GM23248 (cell line): ENCODE measurements around the gene PRR5. TPM values are rescaled to one million over a fixed set of nuclear protein-coding genes. Genes with fewer than 3 reads are reported as not detected.
A peak's percentile ranks its signal among the peaks of the same experiment; 100 is the strongest.

ENCODE experiments used
- DNase-seq: peaks from one replicate; pipeline ENCODE4 v3.0.0-alpha.2; 2015
- H2AFZ ChIP-seq: fragments of 200-600 bp; sonication (generic); 2 replicates; pipeline ENCODE4 v1.6.1; 2016; ENCODE audit warnings: antibody characterized with exemption
- H3F3A ChIP-seq: fragments of 200-600 bp; sonication (generic); 2 replicates; pipeline ENCODE4 v1.6.1; 2016; ENCODE audit warnings: mild to moderate bottlenecking, antibody characterized with exemption, mixed run types; ENCODE audit not compliant: insufficient read depth
- H3K27ac ChIP-seq: fragments of 200-600 bp; sonication (generic); 2 replicates; pipeline ENCODE4 v1.5.1; 2016; ENCODE audit warnings: mild to moderate bottlenecking
- H3K27me3 ChIP-seq: fragments of 200-600 bp; sonication (generic); replicated peaks from 2 replicates; pipeline ENCODE4 v1.6.1; 2016; ENCODE audit warnings: mild to moderate bottlenecking; ENCODE audit not compliant: insufficient read depth
- H3K36me3 ChIP-seq: fragments of 200-600 bp; sonication (generic); 2 replicates; pipeline ENCODE4 v1.6.1; 2016; ENCODE audit warnings: low read depth, mild to moderate bottlenecking
- H3K4me1 ChIP-seq: fragments of 200-600 bp; sonication (generic); 2 replicates; pipeline ENCODE4 v1.6.1; 2016; ENCODE audit warnings: mild to moderate bottlenecking; ENCODE audit not compliant: insufficient read depth
- H3K4me2 ChIP-seq: fragments of 200-600 bp; sonication (generic); one replicate; pipeline ENCODE4 v1.6.1; 2016; ENCODE audit warnings: mild to moderate bottlenecking; ENCODE audit not compliant: unreplicated experiment
- H3K4me3 ChIP-seq: fragments of 200-600 bp; sonication (generic); 2 replicates; pipeline ENCODE4 v1.5.1; 2016; ENCODE audit warnings: mild to moderate bottlenecking
- H3K79me2 ChIP-seq: fragments of 200-600 bp; sonication (generic); 2 replicates; pipeline ENCODE4 v1.6.1; 2016; ENCODE audit warnings: mild to moderate bottlenecking; ENCODE audit not compliant: insufficient read depth
- H3K9ac ChIP-seq: fragments of 200-600 bp; sonication (generic); 2 replicates; pipeline ENCODE4 v1.6.1; 2016; ENCODE audit warnings: mild to moderate bottlenecking
- H3K9me2 ChIP-seq: fragments of 200-600 bp; sonication (generic); 2 replicates; pipeline ENCODE4 v1.6.1; 2016; ENCODE audit warnings: mixed run types, mild to moderate bottlenecking, moderate library complexity; ENCODE audit not compliant: insufficient read depth
- H3K9me3 ChIP-seq: fragments of 200-600 bp; sonication (generic); one replicate; pipeline ENCODE4 v1.6.1; 2017; ENCODE audit warnings: low read depth
- H4K20me1 ChIP-seq: fragments of 200-600 bp; sonication (generic); 2 replicates; pipeline ENCODE4 v1.6.0; 2016; ENCODE audit not compliant: insufficient read depth
- EZH2 ChIP-seq: fragments of 200-600 bp; sonication (generic); IDR thresholded peaks from 2 replicates; pipeline ENCODE4 v1.6.1; 2018; ENCODE audit warnings: antibody characterized with exemption, mild to moderate bottlenecking; ENCODE audit not compliant: insufficient read depth, poor library complexity, severe bottlenecking
- EZH2phosphoT487 ChIP-seq: fragments of 200-600 bp; sonication (generic); IDR thresholded peaks from 2 replicates; pipeline ENCODE4 v1.6.1; 2018; ENCODE audit warnings: antibody characterized with exemption, moderate library complexity, mild to moderate bottlenecking, low read depth; ENCODE audit not compliant: insufficient read depth
- WGBS, 2 experiments: methylation state at CpG; one replicate each; pipeline ENCODE4 v1.1.6; 2015 to 2017; ENCODE audit warnings: low lambda C conversion rate in 2 of 2, low coverage in 1 of 2; ENCODE audit errors: missing lambda C conversion rate in 2 of 2; 5-methylcytosine and 5-hydroxymethylcytosine counted together
- in situ Hi-C: fragments of 300-500 bp; cut with MboI; formaldehyde crosslinking; loops from 2 replicates; pipeline ENCODE4 v1.15.0; 2020
- polyA plus RNA-seq: library from polyadenylated mRNA; unstranded; fragments of >200 nt; fragmentation: Nextera tagmentation; extraction: Ambion mirVana; gene quantifications from 2 replicates; pipeline ENCODE4 v1.2.1, GENCODE V29; 2016
- total RNA-seq: library from RNA; depleted of rRNA; stranded (reverse); fragments of >200 nt; shearing (Covaris generic); gene quantifications from 2 replicates; pipeline ENCODE4 v1.2.3, GENCODE V29; 2014

PRR5 gene
- total and polyA plus RNA-seq, 2 experiments from 2014 or later, result 18.9 to 20.0 TPM

DNA sequence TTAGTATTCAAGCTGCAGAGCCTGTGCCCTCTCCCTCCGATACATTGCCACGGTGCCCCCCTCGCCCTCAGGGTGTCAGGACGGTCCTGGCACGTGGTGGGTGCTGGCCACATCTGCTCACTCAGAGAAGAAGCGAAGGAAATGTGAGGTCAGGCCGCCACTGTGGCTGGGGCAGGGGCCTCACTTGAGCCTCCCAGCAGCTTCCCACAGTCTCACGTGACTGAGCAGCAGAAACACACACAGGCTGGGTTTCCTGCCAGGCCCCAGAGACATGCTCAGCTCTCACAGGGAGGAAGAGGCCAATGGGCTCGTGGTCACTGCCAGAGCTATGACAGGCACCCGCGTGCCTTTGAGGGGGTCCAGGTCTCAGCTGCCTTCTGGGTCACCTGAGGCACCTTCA is 37.9 kb upstream of the PRR5 start:
- Histone ChIP-seq H3K9me3 (no peaks in the 10 kb centered on the region), H3K27me3 (no peaks in the 10 kb centered on the region), H2AFZ (no peak overlapping the region), H3K27ac (no peak overlapping the region), H3K79me2 (no peaks in the 10 kb centered on the region), H3F3A (peaks cover 5% of the 10 kb centered on the region; the same call in 1 of the 2 replicates), H3K4me1 (peaks cover 7% of the 10 kb centered on the region; the same call in 1 of the 2 replicates), H3K4me3 (no peak overlapping the region), H4K20me1 (no peaks in the 10 kb centered on the region), H3K36me3 (no peaks in the 10 kb centered on the region), H3K4me2 (no peak overlapping the region), H3K9me2 (no peaks in the 10 kb centered on the region), H3K9ac (no peak overlapping the region)
- 55 to 67% methylated on average over 11 of the region's 11 CpGs for WGBS, 2 experiments
- no peak for DNase-seq
- in situ Hi-C loops, result no loop called here
- TF ChIP-seq EZH2 (no peak), EZH2phosphoT487 (no peak)

DNA sequence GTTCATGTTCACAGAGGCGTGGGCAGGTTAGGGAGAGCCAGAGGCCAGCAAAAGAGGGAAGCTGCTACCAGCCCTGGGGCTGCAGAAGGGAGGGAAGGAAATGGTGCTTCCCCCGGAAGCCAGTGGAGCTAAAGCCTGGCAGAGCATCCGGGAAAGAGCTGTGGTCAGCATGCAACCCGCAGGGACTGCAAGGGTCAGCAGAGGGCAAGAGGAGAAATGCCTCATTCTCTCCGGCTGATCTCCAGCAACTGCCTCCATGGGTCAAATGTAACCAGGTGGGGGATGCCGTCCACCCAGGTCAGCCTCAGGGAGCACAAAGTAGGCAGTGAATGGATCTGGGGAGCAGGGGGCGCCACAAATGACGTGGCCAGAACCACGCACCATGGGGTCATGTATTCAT is 36.9 kb upstream of the PRR5 start:
- H3K9me2 ChIP-seq, result no peaks in the 10 kb centered on the region
- no peaks in the 10 kb centered on the region for H3K36me3 ChIP-seq
- H3K4me3 ChIP-seq, result no peak overlapping the region
- no peaks in the 10 kb centered on the region for H3K27me3 ChIP-seq
- no peak overlapping the region for H2AFZ ChIP-seq
- no peak overlapping the region for H3K4me2 ChIP-seq
- in situ Hi-C loops, result no loop called here
- H4K20me1 ChIP-seq, result no peaks in the 10 kb centered on the region
- TF ChIP-seq EZH2phosphoT487 (no peak), EZH2 (no peak)
- H3K9ac ChIP-seq, result no peak overlapping the region
- H3K79me2 ChIP-seq, result no peaks in the 10 kb centered on the region
- DNase-seq, result no peak
- peaks cover 6% of the 10 kb centered on the region; the same call in 1 of the 2 replicates for H3K4me1 ChIP-seq
- 95 to 96% methylated on average over 9 of the region's 9 CpGs for WGBS, 2 experiments
- peaks cover 5% of the 10 kb centered on the region; the same call in 1 of the 2 replicates for H3F3A ChIP-seq
- H3K9me3 ChIP-seq, result no peaks in the 10 kb centered on the region
- H3K27ac ChIP-seq, result no peak overlapping the region

DNA sequence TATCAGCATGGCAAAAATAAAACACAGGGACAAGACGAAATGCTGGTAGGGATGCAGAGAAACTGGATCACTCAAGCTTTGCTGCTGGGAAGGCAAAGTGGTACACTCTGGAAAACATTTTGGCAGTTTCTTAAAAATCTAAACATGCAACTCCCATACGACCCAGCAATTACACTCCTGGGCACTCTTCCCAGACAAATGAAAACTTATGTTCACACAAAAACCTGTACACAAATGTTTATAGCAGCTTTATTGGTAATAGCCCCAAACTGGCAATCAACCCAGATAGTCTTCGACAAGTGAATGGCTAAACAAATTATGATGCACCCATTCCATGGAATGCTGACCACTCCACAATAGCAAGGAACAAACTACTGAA is 35.8 kb upstream of the PRR5 start:
- H3K4me3 ChIP-seq, result no peak overlapping the region
- H3K4me2 ChIP-seq, result no peak overlapping the region
- no peak overlapping the region for H3K27ac ChIP-seq
- H3F3A ChIP-seq, result peaks cover 5% of the 10 kb centered on the region; the same call in 1 of the 2 replicates
- no peak for TF ChIP-seq EZH2phosphoT487
- TF ChIP-seq EZH2, result no peak
- no peaks in the 10 kb centered on the region for H3K27me3 ChIP-seq
- H3K36me3 ChIP-seq, result no peaks in the 10 kb centered on the region
- H3K79me2 ChIP-seq, result no peaks in the 10 kb centered on the region
- no peak overlapping the region for H3K9ac ChIP-seq
- H3K4me1 ChIP-seq, result peaks cover 6% of the 10 kb centered on the region; the same call in 1 of the 2 replicates
- no peak overlapping the region for H2AFZ ChIP-seq
- H4K20me1 ChIP-seq, result no peaks in the 10 kb centered on the region
- WGBS, 2 experiments, result 69% methylated on average over 3 of the region's 3 CpGs
- in situ Hi-C loops, result no loop called here
- H3K9me3 ChIP-seq, result no peaks in the 10 kb centered on the region
- H3K9me2 ChIP-seq, result no peaks in the 10 kb centered on the region
- DNase-seq, result no peak

DNA sequence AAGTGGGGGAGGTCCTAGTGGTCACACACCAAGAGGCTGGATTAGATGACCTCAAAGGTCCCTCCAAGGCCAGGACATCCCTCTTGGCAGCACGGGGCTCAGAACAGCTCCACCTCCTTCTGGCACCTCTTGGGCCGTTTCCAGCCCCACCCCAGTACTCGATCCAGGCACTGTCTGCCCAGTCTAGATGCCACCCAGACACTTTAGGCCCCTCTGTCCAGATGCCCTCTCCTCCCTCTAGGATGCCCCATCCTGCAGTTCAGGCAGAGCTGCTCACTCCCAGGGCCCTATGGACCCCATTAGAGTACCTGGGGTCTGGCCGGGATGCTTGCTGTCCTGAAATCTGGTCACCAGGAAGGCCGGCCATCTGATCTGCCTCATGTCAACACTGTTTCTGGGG is 34.7 kb upstream of the PRR5 start:
- Histone ChIP-seq H4K20me1 (no peaks in the 10 kb centered on the region), H3K79me2 (no peaks in the 10 kb centered on the region), H3K27me3 (no peaks in the 10 kb centered on the region), H3K36me3 (no peaks in the 10 kb centered on the region), H3K9ac (peak overlapping the region; percentile 96), H3K9me2 (no peaks in the 10 kb centered on the region), H3K4me2 (peak overlapping the region; percentile 89), H3K27ac (no peak overlapping the region), H3K9me3 (no peaks in the 10 kb centered on the region), H3F3A (peaks cover 5% of the 10 kb centered on the region; the same call in 1 of the 2 replicates), H2AFZ (peak overlapping the region; percentile 96), H3K4me1 (peaks cover 6% of the 10 kb centered on the region; the same call in 1 of the 2 replicates), H3K4me3 (peak overlapping the region; percentile 88)
- WGBS, 2 experiments, result 23 to 30% methylated on average over 5 of the region's 5 CpGs
- no peak for DNase-seq
- TF ChIP-seq EZH2 (no peak), EZH2phosphoT487 (no peak)
- in situ Hi-C loops, result no loop called here

DNA sequence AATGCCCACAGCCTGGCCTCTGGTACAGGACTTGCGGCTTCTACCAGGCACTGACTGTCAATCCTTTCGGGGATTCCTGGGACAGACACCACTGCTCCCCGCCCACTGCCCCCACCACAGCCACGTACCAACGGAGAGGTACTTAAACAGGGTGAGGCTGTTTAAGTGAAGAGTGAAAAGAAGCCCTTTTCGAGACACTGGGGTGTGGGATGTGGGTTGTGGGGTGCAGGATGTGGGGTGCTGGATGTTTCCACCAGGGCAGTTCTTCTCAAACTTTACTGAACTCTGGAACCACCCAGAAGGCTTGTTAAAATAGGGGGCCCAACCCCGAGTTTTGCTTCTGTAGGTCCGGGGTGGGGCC is 34.2 kb upstream of the PRR5 start:
- Histone ChIP-seq H4K20me1 (no peaks in the 10 kb centered on the region), H3K27me3 (no peaks in the 10 kb centered on the region), H3K9me2 (no peaks in the 10 kb centered on the region), H3K79me2 (no peaks in the 10 kb centered on the region), H3K9ac (peak overlapping the region; percentile 96), H3K36me3 (no peaks in the 10 kb centered on the region), H3K9me3 (no peaks in the 10 kb centered on the region), H3K4me1 (peaks cover 6% of the 10 kb centered on the region; the same call in 1 of the 2 replicates), H3K27ac (peak overlapping the region; percentile 55), H3K4me2 (peak overlapping the region; percentile 89), H2AFZ (peak overlapping the region; percentile 96), H3F3A (peaks cover 5% of the 10 kb centered on the region; the same call in 1 of the 2 replicates), H3K4me3 (peak overlapping the region; percentile 88)
- WGBS, 2 experiments, result 20 to 25% methylated on average over 7 to 8 of the region's 8 CpGs
- in situ Hi-C loops, result no loop called here
- TF ChIP-seq EZH2phosphoT487, result no peak
- TF ChIP-seq EZH2, result no peak
- DNase-seq, result peak; percentile 49
